Nephron (organoid): ENCODE measurements around the gene XRRA1.

Experiments
- H3K27ac Mint-ChIP-seq, 3 experiments: 2 replicates each; pipeline ENCODE4 v1.8.0; 2020; ENCODE audit warnings: mixed read lengths in 3 of 3, mild to moderate bottlenecking in 2 of 3, moderate library complexity in 1 of 3
- H3K27me3 Mint-ChIP-seq: 2 replicates; pipeline ENCODE4 v1.8.0; 2021; ENCODE audit warnings: low read depth, mild to moderate bottlenecking, moderate library complexity, mixed read lengths
- H3K36me3 Mint-ChIP-seq: 2 replicates; pipeline ENCODE4 v1.8.0; 2020; ENCODE audit warnings: low read depth, mixed read lengths
- H3K4me1 Mint-ChIP-seq: 2 replicates; pipeline ENCODE4 v1.8.0; 2020; ENCODE audit warnings: mixed read lengths
- H3K4me3 Mint-ChIP-seq, 3 experiments: 2 replicates each; pipeline ENCODE4 v1.8.0; 2020; ENCODE audit warnings: mild to moderate bottlenecking in 3 of 3, mixed read lengths in 3 of 3, moderate library complexity in 2 of 3
- H3K9me3 Mint-ChIP-seq: 2 replicates; pipeline ENCODE4 v1.8.0; 2020; ENCODE audit warnings: mixed read lengths
- TF ChIP-seq, protein P1 (sequence below), 3 experiments: fragments of 200-600 bp; sonication (generic); IDR thresholded peaks; one replicate each; pipeline ENCODE4 v1.5.0; 2021; ENCODE audit warnings: antibody characterized with exemption in 3 of 3; ENCODE audit not compliant: unreplicated experiment in 3 of 3

XRRA1 gene

DNA sequence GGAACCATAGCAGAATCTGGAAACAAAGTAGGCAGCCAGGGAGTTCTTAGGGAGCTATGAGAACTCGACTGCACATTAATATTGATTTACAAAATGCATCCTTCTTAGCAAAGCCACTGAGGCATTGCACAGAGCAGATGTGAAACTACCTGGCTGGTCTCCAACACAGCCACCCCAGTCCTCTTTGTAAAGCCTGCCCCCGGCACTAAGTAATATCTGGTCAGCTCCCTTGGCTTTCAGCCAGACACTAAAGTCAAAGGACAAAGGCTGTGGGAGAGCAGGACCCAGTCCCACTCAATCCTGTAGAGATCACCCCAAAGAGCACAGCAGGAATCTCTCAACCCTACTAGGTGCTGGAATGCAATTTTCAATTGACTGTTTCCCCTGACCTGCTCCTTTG, 12.8 kb downstream of the XRRA1 start:
- Mint-ChIP-seq H3K36me3 (peaks cover 39% of the 10 kb centered on the region), H3K9me3 (no peaks in the 10 kb centered on the region), H3K27me3 (no peaks in the 10 kb centered on the region), H3K27ac (no peak overlapping the region), H3K4me3 (no peak overlapping the region), H3K4me1 (no peaks in the 10 kb centered on the region)
- TF ChIP-seq, protein P1, sequence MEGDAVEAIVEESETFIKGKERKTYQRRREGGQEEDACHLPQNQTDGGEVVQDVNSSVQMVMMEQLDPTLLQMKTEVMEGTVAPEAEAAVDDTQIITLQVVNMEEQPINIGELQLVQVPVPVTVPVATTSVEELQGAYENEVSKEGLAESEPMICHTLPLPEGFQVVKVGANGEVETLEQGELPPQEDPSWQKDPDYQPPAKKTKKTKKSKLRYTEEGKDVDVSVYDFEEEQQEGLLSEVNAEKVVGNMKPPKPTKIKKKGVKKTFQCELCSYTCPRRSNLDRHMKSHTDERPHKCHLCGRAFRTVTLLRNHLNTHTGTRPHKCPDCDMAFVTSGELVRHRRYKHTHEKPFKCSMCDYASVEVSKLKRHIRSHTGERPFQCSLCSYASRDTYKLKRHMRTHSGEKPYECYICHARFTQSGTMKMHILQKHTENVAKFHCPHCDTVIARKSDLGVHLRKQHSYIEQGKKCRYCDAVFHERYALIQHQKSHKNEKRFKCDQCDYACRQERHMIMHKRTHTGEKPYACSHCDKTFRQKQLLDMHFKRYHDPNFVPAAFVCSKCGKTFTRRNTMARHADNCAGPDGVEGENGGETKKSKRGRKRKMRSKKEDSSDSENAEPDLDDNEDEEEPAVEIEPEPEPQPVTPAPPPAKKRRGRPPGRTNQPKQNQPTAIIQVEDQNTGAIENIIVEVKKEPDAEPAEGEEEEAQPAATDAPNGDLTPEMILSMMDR (IDR thresholded peaks at IDR 0.05; ENCODE audit: unreplicated experiment in 3 of 3): no peak

- Mint-ChIP-seq H3K4me1 (no peaks in the 10 kb centered on the region), H3K27me3 (no peaks in the 10 kb centered on the region), H3K27ac (no peak overlapping the region), H3K36me3 (peaks cover 36% of the 10 kb centered on the region), H3K4me3 (no peak overlapping the region), H3K9me3 (no peaks in the 10 kb centered on the region)
- TF ChIP-seq, protein P1 (IDR thresholded peaks at IDR 0.05; ENCODE audit: unreplicated experiment in 3 of 3): no peak
Measured at GRCh38 chr11:74935285-74935684, 13.6 kb downstream of the XRRA1 start.

DNA sequence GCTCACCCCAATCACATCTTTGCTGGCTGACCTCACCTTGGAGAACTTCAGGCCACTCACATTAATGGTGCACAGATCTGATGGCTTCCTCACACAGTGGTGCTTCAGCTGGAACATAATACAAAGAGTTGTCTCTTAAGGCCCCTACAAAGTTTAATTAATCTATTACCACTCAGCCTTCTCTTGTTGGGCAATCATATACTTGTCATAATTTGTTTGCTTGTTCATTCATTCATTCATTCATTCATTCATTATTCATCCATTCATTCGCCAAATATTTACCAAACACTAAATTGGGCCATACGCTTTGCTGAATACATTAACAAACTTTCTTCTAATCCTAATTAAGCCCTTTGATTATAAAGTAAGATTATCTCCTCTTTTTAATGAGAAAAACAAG, 15.1 kb downstream of the XRRA1 start:
- H3K4me1 Mint-ChIP-seq: no peaks in the 10 kb centered on the region
- no peaks in the 10 kb centered on the region for H3K9me3 Mint-ChIP-seq
- no peak overlapping the region for H3K27ac Mint-ChIP-seq
- TF ChIP-seq, protein P1 (IDR thresholded peaks at IDR 0.05; ENCODE audit: unreplicated experiment in 3 of 3): no peak
- no peaks in the 10 kb centered on the region for H3K27me3 Mint-ChIP-seq
- H3K4me3 Mint-ChIP-seq: no peak overlapping the region
- H3K36me3 Mint-ChIP-seq: peaks cover 26% of the 10 kb centered on the region

- Mint-ChIP-seq H3K4me3 (no peak overlapping the region), H3K27ac (no peak overlapping the region), H3K4me1 (no peaks in the 10 kb centered on the region), H3K9me3 (no peaks in the 10 kb centered on the region), H3K36me3 (peaks cover 24% of the 10 kb centered on the region), H3K27me3 (no peaks in the 10 kb centered on the region)
- TF ChIP-seq, protein P1 (IDR thresholded peaks at IDR 0.05; ENCODE audit: unreplicated experiment in 3 of 3): no peak
Measured at GRCh38 chr11:74932797-74933196, 16.1 kb downstream of the XRRA1 start.

DNA sequence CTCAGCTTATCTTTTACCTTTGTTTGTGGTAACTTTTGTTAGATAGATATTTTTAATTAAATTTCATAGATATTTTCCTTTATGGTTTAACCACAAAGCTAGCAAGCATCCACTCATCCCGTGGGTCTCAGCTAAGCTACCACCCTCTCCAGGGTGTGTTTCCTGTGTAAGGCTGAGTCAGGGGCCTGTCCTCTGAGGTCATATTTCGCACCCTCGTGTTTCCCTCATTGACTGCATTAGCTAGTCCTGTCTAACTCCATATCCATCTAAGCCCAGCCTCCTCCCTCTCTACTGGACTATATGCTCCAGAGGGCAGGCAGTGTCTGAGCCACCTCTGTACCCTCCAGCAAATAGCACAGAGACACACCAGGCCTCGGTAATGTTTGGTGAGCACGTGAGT, 16.7 kb downstream of the XRRA1 start:
- Mint-ChIP-seq H3K4me3 (no peak overlapping the region), H3K4me1 (no peaks in the 10 kb centered on the region), H3K27me3 (no peaks in the 10 kb centered on the region), H3K36me3 (peaks cover 21% of the 10 kb centered on the region), H3K27ac (no peak overlapping the region), H3K9me3 (no peaks in the 10 kb centered on the region)
- TF ChIP-seq, protein P1 (IDR thresholded peaks at IDR 0.05; ENCODE audit: unreplicated experiment in 3 of 3): no peak

- H3K27ac Mint-ChIP-seq: no peak overlapping the region
- TF ChIP-seq, protein P1 (IDR thresholded peaks at IDR 0.05; ENCODE audit: unreplicated experiment in 3 of 3): peak; percentile 77 to 88 (median 83)
- peaks cover 10% of the 10 kb centered on the region for H3K36me3 Mint-ChIP-seq
- no peaks in the 10 kb centered on the region for H3K9me3 Mint-ChIP-seq
- peaks cover 6% of the 10 kb centered on the region for H3K4me1 Mint-ChIP-seq
- H3K27me3 Mint-ChIP-seq: no peaks in the 10 kb centered on the region
- no peak overlapping the region for H3K4me3 Mint-ChIP-seq
Measured at GRCh38 chr11:74929431-74930363, 19.2 kb downstream of the XRRA1 start.
